Endodermal cell (in vitro differentiated cells): ENCODE results near the gene DUSP7. TPM values are rescaled to one million over a fixed set of nuclear protein-coding genes. Genes with fewer than 3 reads are reported as not detected.

ENCODE experiments used
- DNase-seq: peaks from one replicate; pipeline ENCODE4 v3.0.0-alpha.2; 2017
- H3K27ac ChIP-seq: 2 replicates; pipeline ENCODE4 v1.5.1; 2013; ENCODE audit warnings: mild to moderate bottlenecking, low read depth, low read length, moderate library complexity
- H3K27me3 ChIP-seq: 2 replicates; pipeline ENCODE4 v1.6.1; 2013; ENCODE audit warnings: mild to moderate bottlenecking, low read length, moderate library complexity; ENCODE audit not compliant: insufficient read depth, control insufficient read depth, poor library complexity, severe bottlenecking
- H3K36me3 ChIP-seq: 2 replicates; pipeline ENCODE4 v1.7.0; 2013; ENCODE audit warnings: mild to moderate bottlenecking, low read length, moderate library complexity; ENCODE audit not compliant: control insufficient read depth, insufficient read depth
- H3K4me1 ChIP-seq: one replicate; pipeline ENCODE4 v1.7.0; 2013; ENCODE audit warnings: low read length; ENCODE audit not compliant: control insufficient read depth, insufficient read depth
- H3K4me3 ChIP-seq: 2 replicates; pipeline ENCODE4 v1.5.1; 2013; ENCODE audit warnings: mild to moderate bottlenecking, low read length, moderate library complexity
- H3K9ac ChIP-seq: 2 replicates; pipeline ENCODE4 v1.6.1; 2013; ENCODE audit warnings: mild to moderate bottlenecking, low read length, moderate library complexity; ENCODE audit not compliant: poor library complexity, severe bottlenecking; ENCODE audit errors: extremely low read depth
- H3K9me3 ChIP-seq: 2 replicates; pipeline ENCODE4 v1.6.1; 2013; ENCODE audit warnings: mild to moderate bottlenecking, low read length, moderate library complexity; ENCODE audit not compliant: control insufficient read depth
- H3K27ac Mint-ChIP-seq: 2 replicates; pipeline ENCODE4 v1.8.0; 2020; ENCODE audit warnings: mixed read lengths
- H3K27me3 Mint-ChIP-seq: 2 replicates; pipeline ENCODE4 v1.8.0; 2021; ENCODE audit warnings: mild to moderate bottlenecking, mixed read lengths; ENCODE audit not compliant: insufficient read depth
- H3K36me3 Mint-ChIP-seq: 2 replicates; pipeline ENCODE4 v1.8.0; 2020; ENCODE audit warnings: low read depth, mixed read lengths
- H3K4me1 Mint-ChIP-seq: 2 replicates; pipeline ENCODE4 v1.8.0; 2020; ENCODE audit warnings: mixed read lengths
- H3K4me3 Mint-ChIP-seq: 2 replicates; pipeline ENCODE4 v1.8.0; 2020; ENCODE audit warnings: mild to moderate bottlenecking, moderate library complexity, mixed read lengths
- H3K9me3 Mint-ChIP-seq: 2 replicates; pipeline ENCODE4 v1.8.0; 2020; ENCODE audit warnings: mild to moderate bottlenecking, mixed read lengths
- WGBS, 2 experiments: methylation state at CpG; one replicate each; pipeline versions ENCODE4 v1.1.5 to v1.1.7; 2013; ENCODE audit warnings: missing lambda C conversion rate in 2 of 2, mixed read lengths in 1 of 2; ENCODE audit not compliant: insufficient coverage in 1 of 2, insufficient read length in 1 of 2; 5-methylcytosine and 5-hydroxymethylcytosine counted together
- total RNA-seq, 2 donors: library from RNA; stranded (reverse); fragmentation: NEBNext Ultra II Directional in 1 of 2; extraction: Animal tissue kit (Norgen Biotek cat#: 25700) in 1 of 2; gene quantifications; 2 replicates in 1 of 2; 3 replicates in 1 of 2; pipeline ENCODE4 v1.2.1, GENCODE V29; 2021
- TF ChIP-seq, protein P1 (sequence below): fragments of 200-600 bp; sonication (generic); conservative IDR thresholded peaks from 2 replicates; pipeline ENCODE4 v1.5.0; 2021; ENCODE audit warnings: antibody characterized with exemption, mild to moderate bottlenecking

Gene DUSP7
- total RNA-seq, 2 donors from 2014 or later, result 14.2 to 16.7 TPM

DNA sequence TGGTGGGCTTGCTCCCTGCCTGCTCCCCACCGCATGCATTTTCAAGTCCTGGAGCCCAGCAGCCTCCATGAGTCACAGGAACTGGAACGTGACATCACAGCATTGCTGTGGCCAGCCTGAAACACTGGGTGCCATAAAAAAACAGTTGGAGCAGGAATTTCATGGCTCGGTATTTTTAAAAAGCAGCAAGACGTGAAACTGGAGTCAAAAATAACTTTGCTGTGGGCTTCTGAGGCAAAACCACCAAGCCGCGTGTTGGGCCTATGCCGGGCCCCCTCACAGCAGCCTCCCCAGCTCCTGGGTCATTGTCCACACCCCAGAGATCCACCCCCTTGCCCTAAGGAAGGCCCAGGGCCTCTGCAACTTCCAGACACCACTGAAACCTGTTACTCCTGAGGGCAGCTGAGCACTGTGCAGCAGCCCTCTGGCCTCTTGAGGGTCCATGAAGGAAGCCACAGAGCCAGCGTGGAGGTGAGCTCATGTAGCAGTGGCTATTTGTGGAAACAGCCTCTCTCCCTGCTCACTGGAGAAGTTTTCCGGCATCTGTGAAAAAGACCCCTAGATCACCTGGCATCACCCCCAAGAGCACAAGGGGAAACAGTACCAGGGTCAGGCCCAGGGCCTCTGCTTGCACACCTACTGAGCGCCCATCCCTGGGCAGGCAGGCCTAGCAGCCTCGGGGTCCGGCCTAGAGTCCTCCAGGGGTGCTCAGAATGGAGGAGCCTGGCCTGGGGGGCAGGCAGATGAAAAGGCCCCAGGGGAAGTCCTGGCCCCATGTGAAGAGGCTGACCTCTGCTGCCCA lies 34.0 kb upstream of the DUSP7 start:
- peak overlapping the region; percentile 40 for H3K27ac ChIP-seq
- H3K36me3 ChIP-seq, result peaks cover 6% of the 10 kb centered on the region
- H3K4me1 Mint-ChIP-seq, result peaks cover 27% of the 10 kb centered on the region
- no peak overlapping the region for H3K4me3 ChIP-seq
- no peaks in the 10 kb centered on the region for H3K36me3 Mint-ChIP-seq
- H3K9me3 ChIP-seq, result no peaks in the 10 kb centered on the region
- peak overlapping the region; percentile 84 for H3K27ac Mint-ChIP-seq
- H3K9me3 Mint-ChIP-seq, result no peaks in the 10 kb centered on the region
- H3K27me3 ChIP-seq, result no peaks in the 10 kb centered on the region
- peaks cover 23% of the 10 kb centered on the region for H3K4me1 ChIP-seq
- H3K4me3 Mint-ChIP-seq, result no peak overlapping the region
- no peak for DNase-seq
- H3K9ac ChIP-seq, result peak overlapping the region; percentile 6
- 91 to 93% methylated on average over 10 to 12 of the region's 12 CpGs for WGBS, 2 experiments
- TF ChIP-seq, protein P1, sequence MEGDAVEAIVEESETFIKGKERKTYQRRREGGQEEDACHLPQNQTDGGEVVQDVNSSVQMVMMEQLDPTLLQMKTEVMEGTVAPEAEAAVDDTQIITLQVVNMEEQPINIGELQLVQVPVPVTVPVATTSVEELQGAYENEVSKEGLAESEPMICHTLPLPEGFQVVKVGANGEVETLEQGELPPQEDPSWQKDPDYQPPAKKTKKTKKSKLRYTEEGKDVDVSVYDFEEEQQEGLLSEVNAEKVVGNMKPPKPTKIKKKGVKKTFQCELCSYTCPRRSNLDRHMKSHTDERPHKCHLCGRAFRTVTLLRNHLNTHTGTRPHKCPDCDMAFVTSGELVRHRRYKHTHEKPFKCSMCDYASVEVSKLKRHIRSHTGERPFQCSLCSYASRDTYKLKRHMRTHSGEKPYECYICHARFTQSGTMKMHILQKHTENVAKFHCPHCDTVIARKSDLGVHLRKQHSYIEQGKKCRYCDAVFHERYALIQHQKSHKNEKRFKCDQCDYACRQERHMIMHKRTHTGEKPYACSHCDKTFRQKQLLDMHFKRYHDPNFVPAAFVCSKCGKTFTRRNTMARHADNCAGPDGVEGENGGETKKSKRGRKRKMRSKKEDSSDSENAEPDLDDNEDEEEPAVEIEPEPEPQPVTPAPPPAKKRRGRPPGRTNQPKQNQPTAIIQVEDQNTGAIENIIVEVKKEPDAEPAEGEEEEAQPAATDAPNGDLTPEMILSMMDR, result no peak
- no peaks in the 10 kb centered on the region for H3K27me3 Mint-ChIP-seq

DNA sequence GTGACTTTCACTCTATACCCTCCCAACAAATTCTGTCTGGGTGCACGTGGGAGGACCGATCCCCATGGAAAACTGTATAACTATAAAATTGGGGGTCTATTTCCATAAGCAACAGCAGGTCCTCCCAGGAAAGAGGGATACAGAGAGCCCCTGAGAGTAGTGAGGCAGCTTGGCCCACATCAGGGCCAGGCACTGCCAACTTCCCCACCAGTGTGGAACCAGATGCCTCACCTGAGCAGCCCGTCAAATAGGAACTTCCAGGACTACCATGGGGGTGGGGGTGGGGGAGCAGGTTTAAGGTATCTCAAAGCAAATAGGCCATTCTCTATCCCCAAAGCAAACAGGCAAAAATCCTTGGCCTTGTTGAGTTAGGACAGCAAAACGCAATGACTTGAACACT lies 33.3 kb upstream of the DUSP7 start:
- H3K4me1 ChIP-seq, result peaks cover 23% of the 10 kb centered on the region
- H3K9ac ChIP-seq, result peak overlapping the region; percentile 6
- no peak overlapping the region for H3K27ac ChIP-seq

DNA sequence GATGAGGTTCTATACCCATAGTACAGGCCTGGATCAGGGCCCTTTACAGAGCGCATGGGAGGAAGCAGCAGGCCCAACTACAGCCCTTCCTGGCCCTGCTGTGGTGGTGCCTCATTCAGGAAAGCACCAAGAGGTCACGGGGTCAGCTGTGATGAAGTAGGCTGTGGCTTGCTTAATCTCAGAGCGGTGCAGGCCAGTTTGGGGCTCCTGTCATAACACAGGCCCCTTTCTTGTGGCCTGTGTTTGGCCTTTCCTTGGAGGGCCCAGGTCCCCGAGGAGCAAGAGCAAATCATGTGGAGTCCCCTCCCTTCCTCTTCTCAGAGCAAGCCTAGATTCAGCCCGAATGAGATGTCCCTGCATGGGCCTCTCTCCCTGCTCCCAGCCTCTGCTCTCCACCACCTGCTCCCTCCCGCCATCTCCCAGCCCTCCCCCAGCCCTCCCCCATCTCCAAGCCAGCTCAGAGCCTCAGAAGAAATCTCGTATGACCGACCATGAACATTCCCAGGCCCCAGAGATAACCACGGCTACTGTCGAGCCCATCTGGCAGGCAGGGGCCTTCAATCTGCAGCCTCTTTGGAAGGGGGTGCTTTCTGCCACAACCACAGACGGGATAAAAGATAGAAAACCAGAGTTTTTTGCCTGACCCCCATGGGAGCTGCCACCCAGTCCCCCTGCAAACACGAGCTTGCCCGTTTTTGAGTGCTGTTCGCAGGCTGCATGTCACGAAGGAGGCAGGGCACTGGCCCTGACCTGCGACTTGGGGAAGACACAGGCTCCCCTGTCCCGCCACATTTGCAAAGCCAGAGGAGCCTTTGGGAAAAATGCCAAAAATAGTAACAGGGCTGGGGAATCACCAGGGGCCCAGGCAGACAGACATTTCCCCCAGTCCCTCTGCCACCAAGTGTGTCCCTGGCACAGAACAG lies 32.3 kb upstream of the DUSP7 start:
- Histone ChIP-seq H3K9ac (no peak overlapping the region), H3K9me3 (no peaks in the 10 kb centered on the region), H3K4me1 (peaks cover 23% of the 10 kb centered on the region), H3K27me3 (no peaks in the 10 kb centered on the region), H3K36me3 (peaks cover 2% of the 10 kb centered on the region), H3K27ac (peak overlapping the region; percentile 11), H3K4me3 (no peak overlapping the region)
- H3K27me3 Mint-ChIP-seq, result no peaks in the 10 kb centered on the region
- peaks cover 27% of the 10 kb centered on the region for H3K4me1 Mint-ChIP-seq
- no peak overlapping the region for H3K4me3 Mint-ChIP-seq
- DNase-seq, result no peak
- 89 to 90% methylated on average over 14 to 17 of the region's 17 CpGs for WGBS, 2 experiments
- TF ChIP-seq, protein P1, result no peak
- no peaks in the 10 kb centered on the region for H3K36me3 Mint-ChIP-seq
- no peaks in the 10 kb centered on the region for H3K9me3 Mint-ChIP-seq
- no peak overlapping the region for H3K27ac Mint-ChIP-seq

More for the DNA sequence above, 33.3 kb upstream of the DUSP7 start:
- Mint-ChIP-seq H3K36me3 (no peaks in the 10 kb centered on the region), H3K27me3 (no peaks in the 10 kb centered on the region), H3K4me3 (no peak overlapping the region), H3K9me3 (no peaks in the 10 kb centered on the region), H3K4me1 (peaks cover 27% of the 10 kb centered on the region), H3K27ac (peak overlapping the region; percentile 84)
- TF ChIP-seq, protein P1, result no peak
- DNase-seq, result no peak
- no peaks in the 10 kb centered on the region for H3K9me3 ChIP-seq
- H3K36me3 ChIP-seq, result peaks cover 2% of the 10 kb centered on the region
- 90 to 98% methylated on average over 3 of the region's 4 CpGs for WGBS, 2 experiments
- H3K4me3 ChIP-seq, result no peak overlapping the region
- no peaks in the 10 kb centered on the region for H3K27me3 ChIP-seq
